H9 (cell line): ENCODE measurements around the gene COX5A. TPM values are rescaled to one million over a fixed set of nuclear protein-coding genes. Genes with fewer than 3 reads are reported as not detected.

Experiments used
- DNase-seq: peaks from one replicate; pipeline ENCODE4 v3.0.0-alpha.2; 2017
- H2AFZ ChIP-seq: one replicate; pipeline ENCODE4 v1.6.1; 2013; ENCODE audit warnings: mild to moderate bottlenecking, low read length, control low read depth, moderate library complexity
- H2AK5ac ChIP-seq: 2 replicates; pipeline ENCODE4 v1.6.1; 2013; ENCODE audit warnings: low read length, control low read depth, mixed read lengths; ENCODE audit not compliant: insufficient read length
- H2BK120ac ChIP-seq: one replicate; pipeline ENCODE4 v1.6.1; 2013; ENCODE audit warnings: low read depth, mild to moderate bottlenecking, low read length, control low read depth, inconsistent platforms; ENCODE audit not compliant: poor library complexity, severe bottlenecking
- H2BK12ac ChIP-seq: 2 replicates; pipeline ENCODE4 v1.6.1; 2013; ENCODE audit warnings: low read length, control low read depth, mixed read lengths, low read depth; ENCODE audit not compliant: insufficient read length
- H2BK15ac ChIP-seq: 2 replicates; pipeline ENCODE4 v1.6.1; 2013; ENCODE audit warnings: low read depth, low read length, control low read depth
- H2BK20ac ChIP-seq: one replicate; pipeline ENCODE4 v1.6.1; 2013; ENCODE audit warnings: low read depth, mild to moderate bottlenecking, low read length, control low read depth, inconsistent platforms; ENCODE audit not compliant: poor library complexity, severe bottlenecking
- H2BK5ac ChIP-seq: 2 replicates; pipeline ENCODE4 v1.6.1; 2013; ENCODE audit warnings: low read length, control low read depth, mixed read lengths; ENCODE audit not compliant: insufficient read length
- H3K14ac ChIP-seq: 2 replicates; pipeline ENCODE4 v1.6.1; 2013; ENCODE audit warnings: low read length, control low read depth; ENCODE audit not compliant: insufficient read depth
- H3K18ac ChIP-seq: 2 replicates; pipeline ENCODE4 v1.6.1; 2013; ENCODE audit warnings: low read depth, mild to moderate bottlenecking, mixed read lengths, low read length, control low read depth; ENCODE audit not compliant: insufficient read length
- H3K23ac ChIP-seq: 2 replicates; pipeline ENCODE4 v1.6.1; 2013; ENCODE audit warnings: low read length, control low read depth, mixed read lengths, low read depth; ENCODE audit not compliant: insufficient read length
- H3K23me2 ChIP-seq: 2 replicates; pipeline ENCODE4 v1.6.1; 2013; ENCODE audit warnings: low read depth, mild to moderate bottlenecking, mixed read lengths, low read length, control low read depth; ENCODE audit not compliant: insufficient read length, poor library complexity, severe bottlenecking
- H3K27ac ChIP-seq: 2 replicates; pipeline ENCODE4 v1.5.1; 2013; ENCODE audit warnings: low read length, control low read depth, mixed read lengths, low read depth; ENCODE audit not compliant: insufficient read length
- H3K27me3 ChIP-seq: 2 replicates; pipeline ENCODE4 v1.6.1; 2013; ENCODE audit warnings: low read length, control low read depth, inconsistent platforms; ENCODE audit not compliant: insufficient read depth
- H3K4ac ChIP-seq: 2 replicates; pipeline ENCODE4 v1.6.1; 2013; ENCODE audit warnings: low read depth, mild to moderate bottlenecking, control low read depth, inconsistent platforms, low read length, moderate library complexity
- H3K4me1 ChIP-seq: 2 replicates; pipeline ENCODE4 v1.6.1; 2013; ENCODE audit warnings: low read length, control low read depth, inconsistent platforms; ENCODE audit not compliant: insufficient read depth
- H3K4me2 ChIP-seq: 2 replicates; pipeline ENCODE4 v1.6.1; 2013; ENCODE audit warnings: low read length, control low read depth, mixed read lengths; ENCODE audit not compliant: insufficient read length, insufficient read depth
- H3K56ac ChIP-seq: 2 replicates; pipeline ENCODE4 v1.6.1; 2013; ENCODE audit warnings: low read depth, mild to moderate bottlenecking, mixed read lengths, low read length, control low read depth; ENCODE audit not compliant: insufficient read length
- H3K79me1 ChIP-seq: 2 replicates; pipeline ENCODE4 v1.6.1; 2013; ENCODE audit warnings: low read depth, mild to moderate bottlenecking, moderate library complexity, low read length, control low read depth, inconsistent platforms; ENCODE audit not compliant: insufficient read depth, poor library complexity, severe bottlenecking
- H3K79me2 ChIP-seq: 2 replicates; pipeline ENCODE4 v1.6.1; 2013; ENCODE audit warnings: low read length, control low read depth, inconsistent platforms; ENCODE audit not compliant: insufficient read depth
- H3K9ac ChIP-seq: 2 replicates; pipeline ENCODE4 v1.6.1; 2013; ENCODE audit warnings: low read length, control low read depth, mixed read lengths; ENCODE audit not compliant: insufficient read length; ENCODE audit errors: extremely low read depth
- H3K9me3 ChIP-seq: one replicate; pipeline ENCODE4 v1.6.1; 2013; ENCODE audit warnings: low read depth, low read length, inconsistent platforms; ENCODE audit not compliant: control insufficient read depth
- H3T11ph ChIP-seq: one replicate; pipeline ENCODE4 v1.6.1; 2013; ENCODE audit warnings: mild to moderate bottlenecking, low read length, control low read depth, inconsistent platforms
- H4K20me1 ChIP-seq: one replicate; pipeline ENCODE4 v1.6.1; 2013; ENCODE audit not compliant: control insufficient read depth, insufficient read length, insufficient read depth
- H4K5ac ChIP-seq: 2 replicates; pipeline ENCODE4 v1.6.1; 2013; ENCODE audit warnings: low read depth, mild to moderate bottlenecking, mixed read lengths, low read length, control low read depth; ENCODE audit not compliant: insufficient read length
- H4K8ac ChIP-seq: replicated peaks from 2 replicates; pipeline ENCODE4 v1.6.1; 2013; ENCODE audit warnings: low read length, control low read depth, mixed read lengths, low read depth; ENCODE audit not compliant: insufficient read length
- H4K91ac ChIP-seq: 2 replicates; pipeline ENCODE4 v1.6.1; 2013; ENCODE audit warnings: low read depth, mild to moderate bottlenecking, moderate library complexity, mixed read lengths, low read length, control low read depth; ENCODE audit not compliant: insufficient read length
- H3K27ac Mint-ChIP-seq, 3 experiments: 2 replicates in 2 of 3; 3 replicates in 1 of 3; pipeline ENCODE4 v1.8.0; 2020 to 2021; ENCODE audit warnings: mixed read lengths in 3 of 3, mild to moderate bottlenecking in 1 of 3, moderate library complexity in 1 of 3
- H3K27me3 Mint-ChIP-seq: 2 replicates; pipeline ENCODE4 v1.8.0; 2021; ENCODE audit warnings: low read depth, mild to moderate bottlenecking, moderate library complexity, mixed read lengths
- H3K36me3 Mint-ChIP-seq, 3 experiments: 2 replicates in 2 of 3; 3 replicates in 1 of 3; pipeline ENCODE4 v1.8.0; 2020 to 2021; ENCODE audit warnings: low read depth in 3 of 3, mixed read lengths in 3 of 3; ENCODE audit not compliant: insufficient read depth in 1 of 3
- H3K4me1 Mint-ChIP-seq, 2 experiments: 2 replicates each; pipeline ENCODE4 v1.8.0; 2020; ENCODE audit warnings: mixed read lengths in 2 of 2
- H3K4me3 Mint-ChIP-seq, 2 experiments: 2 replicates in 1 of 2; 3 replicates in 1 of 2; pipeline ENCODE4 v1.8.0; 2020 to 2021; ENCODE audit warnings: mild to moderate bottlenecking in 2 of 2, mixed read lengths in 2 of 2, moderate library complexity in 1 of 2
- H3K9me3 Mint-ChIP-seq, 2 experiments: 2 replicates in 1 of 2; 3 replicates in 1 of 2; pipeline ENCODE4 v1.8.0; 2020; ENCODE audit warnings: mild to moderate bottlenecking in 2 of 2, mixed read lengths in 2 of 2, moderate library complexity in 1 of 2
- CTCF ChIP-seq: fragments of 200-600 bp; sonication (generic); conservative IDR thresholded peaks from 3 replicates; pipeline ENCODE4 v1.8.0; 2021; ENCODE audit warnings: antibody characterized with exemption, mild to moderate bottlenecking
- WGBS: extraction: QIAGEN DNeasy Blood & Tissue Kit; methylation state at CpG from one replicate; pipeline ENCODE4 v1.1.7; 2013; ENCODE audit warnings: missing lambda C conversion rate, low lambda C conversion rate, mixed read lengths; ENCODE audit not compliant: insufficient read length; ENCODE audit errors: extremely low coverage; 5-methylcytosine and 5-hydroxymethylcytosine counted together
- total RNA-seq: library from RNA; stranded (reverse); gene quantifications from 2 replicates; pipeline ENCODE4 v1.2.1, GENCODE V29; 2021

COX5A gene
- total RNA-seq, 1 experiment from 2014 or later, result 331 TPM

GRCh38 chr15:74901612-74902063 lies 36.2 kb downstream of the COX5A start:
- H2BK5ac ChIP-seq, result no peak overlapping the region
- H3K23me2 ChIP-seq, result peaks cover 3% of the 10 kb centered on the region
- no peak overlapping the region for H2BK20ac ChIP-seq
- no CpG with 5 or more reads among the region's 5 CpGs for WGBS
- no peak overlapping the region for H4K5ac ChIP-seq
- no peaks in the 10 kb centered on the region for H3K27me3 Mint-ChIP-seq
- no peak overlapping the region for H3K56ac ChIP-seq
- no peak overlapping the region for H3K27ac ChIP-seq
- H3K4me3 Mint-ChIP-seq, result no peak overlapping the region
- no peak overlapping the region for H3T11ph ChIP-seq
- H4K8ac ChIP-seq, result no peak overlapping the region
- no peak overlapping the region for H2AFZ ChIP-seq
- H3K14ac ChIP-seq, result no peak overlapping the region
- H3K4me1 ChIP-seq, result no peaks in the 10 kb centered on the region
- no peak overlapping the region for H2BK120ac ChIP-seq
- H3K79me1 ChIP-seq, result no peaks in the 10 kb centered on the region
- DNase-seq, result peak; percentile 55
- H3K79me2 ChIP-seq, result no peaks in the 10 kb centered on the region
- peak; percentile 97 for TF ChIP-seq CTCF
- H2BK15ac ChIP-seq, result no peak overlapping the region
- no peak overlapping the region for H3K4me2 ChIP-seq
- peaks cover 32 to 71% (median 51%) of the 10 kb centered on the region in 3 experiments for H3K36me3 Mint-ChIP-seq
- no peak overlapping the region; a peak in 1 of 7 replicates for H3K27ac Mint-ChIP-seq
- H3K18ac ChIP-seq, result no peak overlapping the region
- no peak overlapping the region for H2BK12ac ChIP-seq
- no peak overlapping the region for H2AK5ac ChIP-seq
- no peak overlapping the region for H3K9ac ChIP-seq
- peaks cover 13% of the 10 kb centered on the region in 2 experiments for H3K4me1 Mint-ChIP-seq
- no peak overlapping the region for H3K4ac ChIP-seq
- no peak overlapping the region for H4K91ac ChIP-seq
- no peak overlapping the region for H3K23ac ChIP-seq
- H4K20me1 ChIP-seq, result no peaks in the 10 kb centered on the region
- no peaks in the 10 kb centered on the region for H3K9me3 ChIP-seq
- H3K27me3 ChIP-seq, result no peaks in the 10 kb centered on the region
- H3K9me3 Mint-ChIP-seq, result no peaks in the 10 kb centered on the region
